SK-N-SH (cell line): Measurements from ENCODE around the gene AAMDC.
"Not testable (repeated sequence)": the region's sequence is repeated elsewhere in the genome, so short reads cannot be mapped to it uniquely, and the experiment has no call there.

Experiments
- EP300 ChIP-seq, 2 experiments: IDR thresholded peaks; 2 replicates each; pipeline versions ENCODE4 v1.4.0 to v1.6.1; 2012; ENCODE audit warnings: borderline replicate concordance in 1 of 2, low read depth in 1 of 2, low read length in 1 of 2
- JUND ChIP-seq: IDR thresholded peaks from 2 replicates; pipeline ENCODE4 v1.4.0; 2012
- NFIC ChIP-seq: IDR thresholded peaks from 2 replicates; pipeline ENCODE4 v1.4.0; 2012; ENCODE audit warnings: borderline replicate concordance
- POLR2AphosphoS5 ChIP-seq: IDR thresholded peaks from 2 replicates; pipeline ENCODE4 v1.6.1; 2012; ENCODE audit warnings: low read depth, low read length
- TEAD4 ChIP-seq: IDR thresholded peaks from 2 replicates; pipeline ENCODE4 v1.4.0; 2012; ENCODE audit warnings: mild to moderate bottlenecking, borderline replicate concordance; ENCODE audit not compliant: insufficient read depth
- TF ChIP-seq, protein P1 (sequence below): fragments of 200-600 bp; sonication (generic); IDR thresholded peaks from 2 replicates; pipeline ENCODE4 v1.6.1; 2017; ENCODE audit warnings: antibody characterized with exemption, mild to moderate bottlenecking, moderate library complexity
- TF ChIP-seq, protein P2 (sequence below): IDR thresholded peaks from 2 replicates; pipeline ENCODE4 v1.4.0; 2012; ENCODE audit warnings: low read depth

DNA sequence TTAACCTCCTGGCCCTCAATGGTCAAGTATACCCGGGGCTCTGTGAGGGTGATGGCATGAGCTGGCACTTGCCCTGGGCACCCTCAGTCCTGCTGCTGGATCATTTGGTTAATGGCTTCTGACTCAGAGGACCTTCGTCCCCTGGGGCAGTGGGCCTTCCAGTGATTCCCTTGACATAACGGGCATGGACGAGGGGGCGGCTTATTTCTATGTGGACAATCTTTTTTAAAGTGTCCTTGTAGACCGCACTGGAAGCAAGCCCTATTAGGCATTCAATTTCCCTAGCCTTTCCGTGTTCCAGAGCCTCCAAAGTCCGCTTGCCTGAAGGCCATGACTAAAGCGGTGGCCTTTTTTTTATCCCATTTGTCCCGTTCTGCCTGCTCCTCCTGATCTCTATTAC, 40.5 kb downstream of the AAMDC start:
- TF ChIP-seq, protein P1, sequence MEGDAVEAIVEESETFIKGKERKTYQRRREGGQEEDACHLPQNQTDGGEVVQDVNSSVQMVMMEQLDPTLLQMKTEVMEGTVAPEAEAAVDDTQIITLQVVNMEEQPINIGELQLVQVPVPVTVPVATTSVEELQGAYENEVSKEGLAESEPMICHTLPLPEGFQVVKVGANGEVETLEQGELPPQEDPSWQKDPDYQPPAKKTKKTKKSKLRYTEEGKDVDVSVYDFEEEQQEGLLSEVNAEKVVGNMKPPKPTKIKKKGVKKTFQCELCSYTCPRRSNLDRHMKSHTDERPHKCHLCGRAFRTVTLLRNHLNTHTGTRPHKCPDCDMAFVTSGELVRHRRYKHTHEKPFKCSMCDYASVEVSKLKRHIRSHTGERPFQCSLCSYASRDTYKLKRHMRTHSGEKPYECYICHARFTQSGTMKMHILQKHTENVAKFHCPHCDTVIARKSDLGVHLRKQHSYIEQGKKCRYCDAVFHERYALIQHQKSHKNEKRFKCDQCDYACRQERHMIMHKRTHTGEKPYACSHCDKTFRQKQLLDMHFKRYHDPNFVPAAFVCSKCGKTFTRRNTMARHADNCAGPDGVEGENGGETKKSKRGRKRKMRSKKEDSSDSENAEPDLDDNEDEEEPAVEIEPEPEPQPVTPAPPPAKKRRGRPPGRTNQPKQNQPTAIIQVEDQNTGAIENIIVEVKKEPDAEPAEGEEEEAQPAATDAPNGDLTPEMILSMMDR, result not testable (repeated sequence)
- TF ChIP-seq POLR2AphosphoS5; NFIC; TEAD4; EP300 (IDR thresholded peaks at IDR 0.05; ENCODE audit: borderline replicate concordance in 1 of 2, low read depth in 1 of 2, low read length in 1 of 2); JUND: not testable (repeated sequence)
- TF ChIP-seq, protein P2, sequence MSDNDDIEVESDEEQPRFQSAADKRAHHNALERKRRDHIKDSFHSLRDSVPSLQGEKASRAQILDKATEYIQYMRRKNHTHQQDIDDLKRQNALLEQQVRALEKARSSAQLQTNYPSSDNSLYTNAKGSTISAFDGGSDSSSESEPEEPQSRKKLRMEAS, result not testable (repeated sequence)
